CD4-positive, alpha-beta T cell treated with Interleukin-4 for 4 hours (primary cell): ENCODE measurements around the gene DACT1.
"Not testable (repeated sequence)": the region's sequence is repeated elsewhere in the genome, so short reads cannot be mapped to it uniquely, and the experiment has no call there.

Experiments
- DNase-seq: peaks from one replicate; pipeline ENCODE4 v3.0.0-alpha.2; 2020

Gene DACT1

GRCh38 chr14:58637391-58638230 is at the start of gene DACT1:
DACT1 (plus strand) TSS chr14:58637962; CDS start chr14:58638203, 241 bp downstream.
- peak; percentile 33 for DNase-seq

- DNase-seq: not testable (repeated sequence)
Measured at GRCh38 chr14:58588321-58588720, 49.4 kb upstream of the DACT1 start.

- DNase-seq: no peak
Measured at GRCh38 chr14:58593977-58594376, 43.8 kb upstream of the DACT1 start.

- no peak for DNase-seq
Measured at GRCh38 chr14:58597041-58597440, 40.7 kb upstream of the DACT1 start.

- DNase-seq: peak; percentile 3
Measured at GRCh38 chr14:58598028-58598803, 39.5 kb upstream of the DACT1 start.

GRCh38 chr14:58598804-58599525 is 38.8 kb upstream of the DACT1 start:
- DNase-seq: no peak

GRCh38 chr14:58599707-58600106 is 38.1 kb upstream of the DACT1 start:
- DNase-seq: no peak

GRCh38 chr14:58605465-58605864 is 32.3 kb upstream of the DACT1 start:
- no peak for DNase-seq

GRCh38 chr14:58607131-58607951 is 30.4 kb upstream of the DACT1 start:
- DNase-seq: no peak

- no peak for DNase-seq
Measured at GRCh38 chr14:58607952-58608317, 29.8 kb upstream of the DACT1 start.

GRCh38 chr14:58617619-58618018 is 20.1 kb upstream of the DACT1 start:
- DNase-seq: no peak

GRCh38 chr14:58620011-58620410 is 17.8 kb upstream of the DACT1 start:
- DNase-seq: no peak

GRCh38 chr14:58625438-58625837 is 12.3 kb upstream of the DACT1 start:
- no peak for DNase-seq

GRCh38 chr14:58626431-58626831 is 11.3 kb upstream of the DACT1 start:
- no peak for DNase-seq

GRCh38 chr14:58628406-58628805 is 9.4 kb upstream of the DACT1 start:
- no peak for DNase-seq

- no peak for DNase-seq
Measured at GRCh38 chr14:58629281-58629680, 8.5 kb upstream of the DACT1 start.

- no peak for DNase-seq
Measured at GRCh38 chr14:58631732-58632131, 6.0 kb upstream of the DACT1 start.

- no peak for DNase-seq
Measured at GRCh38 chr14:58633831-58634230, 3.9 kb upstream of the DACT1 start.

- no peak for DNase-seq
Measured at GRCh38 chr14:58634406-58635090, 3.2 kb upstream of the DACT1 start.

- DNase-seq: no peak
Measured at GRCh38 chr14:58635091-58635830, 2.5 kb upstream of the DACT1 start.

- no peak for DNase-seq
Measured at GRCh38 chr14:58636129-58636528, 1.6 kb upstream of the DACT1 start.
